Loucy (cell line): ENCODE measurements around the gene FAM120B.

Experiments used
- CTCF ChIP-seq: fragments of 200-600 bp; sonication (generic); conservative IDR thresholded peaks from 2 replicates; pipeline ENCODE4 v1.5.1; 2014; ENCODE audit warnings: mild to moderate bottlenecking, antibody characterized with exemption, low read length
- EZH2phosphoT487 ChIP-seq: fragments of 200-600 bp; IDR thresholded peaks from 2 replicates; pipeline ENCODE4 v1.6.1; 2018; ENCODE audit warnings: antibody characterized with exemption, mild to moderate bottlenecking, moderate library complexity, borderline replicate concordance

GRCh38 chr6:170317076-170317475 is 10.5 kb downstream of the FAM120B start:
- TF ChIP-seq CTCF (no peak), EZH2phosphoT487 (no peak)
